ENCODE measurements around the gene SGMS1. TPM values are rescaled to one million over a fixed set of nuclear protein-coding genes. Genes with fewer than 3 reads are reported as not detected.

The SGMS1 gene
- polyA plus RNA-seq, 1 donor from 2014 or later, result 8.0 TPM

- Histone ChIP-seq H4K20me1 (ENCODE audit: insufficient read depth) (no peaks in the 10 kb centered on the region), H3K9me3 (ENCODE audit: low read length) (no peaks in the 10 kb centered on the region), H3F3A (ENCODE audit: insufficient read depth, low read length, poor library complexity, severe bottlenecking) (no peaks in the 10 kb centered on the region), H3K9ac (ENCODE audit: low read length) (no peak overlapping the region), H3K4me3 (ENCODE audit: low read length) (no peak overlapping the region), H2AFZ (ENCODE audit: low read depth, low read length) (no peak overlapping the region), H3K27ac (ENCODE audit: low read length) (no peak overlapping the region), H3K9me2 (ENCODE audit: insufficient read depth, low read length) (no peaks in the 10 kb centered on the region), H3K36me3 (ENCODE audit: insufficient read depth, low read length) (no peaks in the 10 kb centered on the region), H3K79me2 (replicated peaks; ENCODE audit: insufficient read depth, low read length) (no peaks in the 10 kb centered on the region), H3K27me3 (ENCODE audit: insufficient read depth, low read depth, low read length) (no peaks in the 10 kb centered on the region), H3K4me2 (ENCODE audit: low read length) (no peak overlapping the region)
- no peak for TF ChIP-seq REST (IDR thresholded peaks at IDR 0.05; ENCODE audit: borderline replicate concordance)
- no peak for TF ChIP-seq TAF1 (IDR thresholded peaks at IDR 0.05; ENCODE audit: low read depth)
- no peak for TF ChIP-seq EP300 (conservative IDR thresholded peaks at IDR 0.05; ENCODE audit: poor library complexity, severe bottlenecking)
- TF ChIP-seq CTCF (IDR thresholded peaks at IDR 0.05; ENCODE audit: poor library complexity, severe bottlenecking), result no peak
- no peak for TF ChIP-seq RAD21 (conservative IDR thresholded peaks at IDR 0.05)
- TF ChIP-seq EZH2 (IDR thresholded peaks at IDR 0.05; ENCODE audit: borderline replicate concordance, insufficient read depth, low read length, poor library complexity, severe bottlenecking), result no peak
- TF ChIP-seq POLR2AphosphoS5 (IDR thresholded peaks at IDR 0.05), result no peak
- no peak for TF ChIP-seq MXI1 (conservative IDR thresholded peaks at IDR 0.05; ENCODE audit: poor library complexity, severe bottlenecking)
- no peak for TF ChIP-seq SMC3 (conservative IDR thresholded peaks at IDR 0.05; ENCODE audit: poor library complexity)
Observed at GRCh38 chr10:50498465-50498864, 125.3 kb downstream of the SGMS1 start.

GRCh38 chr10:50497758-50498157 is 126.0 kb downstream of the SGMS1 start:
- H2AFZ ChIP-seq (ENCODE audit: low read depth, low read length), result no peak overlapping the region
- no peak overlapping the region for H3K9ac ChIP-seq (ENCODE audit: low read length)
- H3K4me3 ChIP-seq (ENCODE audit: low read length), result no peak overlapping the region
- no peaks in the 10 kb centered on the region for H3K27me3 ChIP-seq (ENCODE audit: insufficient read depth, low read depth, low read length)
- TF ChIP-seq SMC3 (conservative IDR thresholded peaks at IDR 0.05; ENCODE audit: poor library complexity) (no peak), POLR2AphosphoS5 (IDR thresholded peaks at IDR 0.05) (no peak), EP300 (conservative IDR thresholded peaks at IDR 0.05; ENCODE audit: poor library complexity, severe bottlenecking) (no peak), RAD21 (conservative IDR thresholded peaks at IDR 0.05) (no peak), MXI1 (conservative IDR thresholded peaks at IDR 0.05; ENCODE audit: poor library complexity, severe bottlenecking) (no peak), TAF1 (IDR thresholded peaks at IDR 0.05; ENCODE audit: low read depth) (no peak), REST (IDR thresholded peaks at IDR 0.05; ENCODE audit: borderline replicate concordance) (no peak), CTCF (IDR thresholded peaks at IDR 0.05; ENCODE audit: poor library complexity, severe bottlenecking) (no peak), EZH2 (IDR thresholded peaks at IDR 0.05; ENCODE audit: borderline replicate concordance, insufficient read depth, low read length, poor library complexity, severe bottlenecking) (no peak)
- no peak overlapping the region for H3K27ac ChIP-seq (ENCODE audit: low read length)
- no peaks in the 10 kb centered on the region for H3K79me2 ChIP-seq (replicated peaks; ENCODE audit: insufficient read depth, low read length)
- no peaks in the 10 kb centered on the region for H3K9me3 ChIP-seq (ENCODE audit: low read length)
- no peaks in the 10 kb centered on the region for H3F3A ChIP-seq (ENCODE audit: insufficient read depth, low read length, poor library complexity, severe bottlenecking)
- H3K4me2 ChIP-seq (ENCODE audit: low read length), result no peak overlapping the region
- H3K36me3 ChIP-seq (ENCODE audit: insufficient read depth, low read length), result no peaks in the 10 kb centered on the region
- H3K9me2 ChIP-seq (ENCODE audit: insufficient read depth, low read length), result no peaks in the 10 kb centered on the region
- no peaks in the 10 kb centered on the region for H4K20me1 ChIP-seq (ENCODE audit: insufficient read depth)

All from neural cell (in vitro differentiated cells).